Erythroblast (primary cell): ENCODE results near the gene CHERP.

Experiments
- GATA1 ChIP-seq: IDR thresholded peaks from 2 replicates; pipeline ENCODE4 v1.6.1; 2011; ENCODE audit warnings: low read depth, mild to moderate bottlenecking, control low read depth, low read length, moderate library complexity
- POLR2A ChIP-seq: IDR thresholded peaks from 2 replicates; pipeline ENCODE4 v1.6.1; 2011; ENCODE audit warnings: mild to moderate bottlenecking, low read length

DNA sequence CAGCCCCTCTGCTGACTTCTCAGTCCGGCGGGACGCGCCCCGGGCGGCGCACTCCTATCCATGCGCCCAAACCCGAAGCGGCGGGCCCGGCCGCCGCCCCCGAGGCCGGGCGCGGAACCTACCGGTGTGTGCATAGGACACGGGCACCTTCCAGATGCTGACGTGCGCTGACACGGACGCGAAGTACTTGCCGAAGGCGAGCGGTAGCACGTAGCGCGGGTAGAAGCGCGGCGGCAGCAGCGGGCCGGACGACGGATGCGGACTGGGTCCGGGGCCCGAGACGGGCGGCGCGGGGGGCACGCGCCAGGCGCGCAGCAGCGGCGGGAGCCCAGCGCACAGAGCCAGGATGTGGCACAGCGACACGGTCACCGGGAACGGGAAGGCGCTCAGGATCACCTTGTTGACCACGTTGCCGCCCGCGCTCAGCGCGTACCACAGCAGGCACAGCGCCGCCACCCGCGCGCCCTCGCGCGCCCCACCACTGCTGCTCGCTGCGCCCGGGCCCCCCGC lies 29.6 kb upstream of the CHERP start:
- no peak for TF ChIP-seq POLR2A
- no peak for TF ChIP-seq GATA1
